ENCODE results near the gene EVI5L.

EVI5L gene

GRCh38 chr19:7829561-7830271 lies at the start of gene EVI5L:
TSS of gene EVI5L (plus strand) at chr19:7830218. CDS start at chr19:7846543, 16,325 bp downstream.
- Histone ChIP-seq H3K4me3 (ENCODE audit: low read length) (peak within 1 kb of the TSS; percentile 64; the same call in 1 of the 2 replicates), H3K27ac (ENCODE audit: low read length) (no peak within 1 kb of the TSS)
- no CpG with 5 or more reads among the region's 45 CpGs for WGBS (ENCODE audit: insufficient coverage, insufficient read length)

GRCh38 chr19:7781157-7781556 lies 48.9 kb upstream of the EVI5L start:
- Histone ChIP-seq H3K27ac (ENCODE audit: low read length) (no peak overlapping the region), H3K4me3 (ENCODE audit: low read length) (no peak overlapping the region), H3K4me1 (ENCODE audit: control insufficient read depth, insufficient read depth, low read length) (no peaks in the 10 kb centered on the region), H3K36me3 (ENCODE audit: control insufficient read depth, insufficient read depth, low read length) (no peaks in the 10 kb centered on the region), H3K9me3 (ENCODE audit: control insufficient read depth, insufficient read depth, low read length) (no peaks in the 10 kb centered on the region), H3K27me3 (ENCODE audit: control insufficient read depth, insufficient read depth, low read length) (no peaks in the 10 kb centered on the region)
- WGBS (ENCODE audit: insufficient coverage, insufficient read length): no CpG with 5 or more reads among the region's 12 CpGs
- no peak for DNase-seq (ENCODE audit: low read depth, low spot score)

More at GRCh38 chr19:7829561-7830271, at the start of gene EVI5L:
- H3K9me3 ChIP-seq (ENCODE audit: control insufficient read depth, insufficient read depth, low read length): no peaks in the 10 kb centered on the region
- no peaks in the 10 kb centered on the region for H3K27me3 ChIP-seq (ENCODE audit: control insufficient read depth, insufficient read depth, low read length)
- DNase-seq (ENCODE audit: low read depth, low spot score): peak; percentile 98
- H3K36me3 ChIP-seq (ENCODE audit: control insufficient read depth, insufficient read depth, low read length): no peaks in the 10 kb centered on the region
- H3K4me1 ChIP-seq (ENCODE audit: control insufficient read depth, insufficient read depth, low read length): peaks cover 4% of the 10 kb centered on the region; the same call in 1 of the 2 replicates

GRCh38 chr19:7783991-7784423 lies 46.0 kb upstream of the EVI5L start:
- H3K9me3 ChIP-seq (ENCODE audit: control insufficient read depth, insufficient read depth, low read length): no peaks in the 10 kb centered on the region
- H3K36me3 ChIP-seq (ENCODE audit: control insufficient read depth, insufficient read depth, low read length): no peaks in the 10 kb centered on the region
- no peak overlapping the region for H3K4me3 ChIP-seq (ENCODE audit: low read length)
- H3K4me1 ChIP-seq (ENCODE audit: control insufficient read depth, insufficient read depth, low read length): peaks cover 5% of the 10 kb centered on the region
- no peak overlapping the region for H3K27ac ChIP-seq (ENCODE audit: low read length)
- peaks cover 9% of the 10 kb centered on the region for H3K27me3 ChIP-seq (ENCODE audit: control insufficient read depth, insufficient read depth, low read length)
- no CpG with 5 or more reads among the region's 8 CpGs for WGBS (ENCODE audit: insufficient coverage, insufficient read length)
- DNase-seq (ENCODE audit: low read depth, low spot score): no peak

GRCh38 chr19:7784856-7785255 lies 45.2 kb upstream of the EVI5L start:
- Histone ChIP-seq H3K36me3 (ENCODE audit: control insufficient read depth, insufficient read depth, low read length) (no peaks in the 10 kb centered on the region), H3K9me3 (ENCODE audit: control insufficient read depth, insufficient read depth, low read length) (no peaks in the 10 kb centered on the region), H3K4me1 (ENCODE audit: control insufficient read depth, insufficient read depth, low read length) (peaks cover 6% of the 10 kb centered on the region), H3K27me3 (ENCODE audit: control insufficient read depth, insufficient read depth, low read length) (peaks cover 13% of the 10 kb centered on the region), H3K27ac (ENCODE audit: low read length) (no peak overlapping the region), H3K4me3 (ENCODE audit: low read length) (no peak overlapping the region)
- DNase-seq (ENCODE audit: low read depth, low spot score): no peak

GRCh38 chr19:7787141-7787540 lies 42.9 kb upstream of the EVI5L start:
- H3K4me3 ChIP-seq (ENCODE audit: low read length): peak overlapping the region; percentile 19; the same call in 1 of the 2 replicates
- DNase-seq (ENCODE audit: low read depth, low spot score): no peak
- WGBS (ENCODE audit: insufficient coverage, insufficient read length): no CpG with 5 or more reads among the region's 10 CpGs
- H3K4me1 ChIP-seq (ENCODE audit: control insufficient read depth, insufficient read depth, low read length): peaks cover 6% of the 10 kb centered on the region
- no peak overlapping the region for H3K27ac ChIP-seq (ENCODE audit: low read length)
- no peaks in the 10 kb centered on the region for H3K36me3 ChIP-seq (ENCODE audit: control insufficient read depth, insufficient read depth, low read length)
- H3K9me3 ChIP-seq (ENCODE audit: control insufficient read depth, insufficient read depth, low read length): no peaks in the 10 kb centered on the region
- peaks cover 13% of the 10 kb centered on the region for H3K27me3 ChIP-seq (ENCODE audit: control insufficient read depth, insufficient read depth, low read length)

GRCh38 chr19:7787602-7788177 lies 42.3 kb upstream of the EVI5L start:
- Histone ChIP-seq H3K4me3 (ENCODE audit: low read length) (peak overlapping the region; percentile 31; the same call in 1 of the 2 replicates), H3K36me3 (ENCODE audit: control insufficient read depth, insufficient read depth, low read length) (no peaks in the 10 kb centered on the region), H3K27ac (ENCODE audit: low read length) (no peak overlapping the region), H3K27me3 (ENCODE audit: control insufficient read depth, insufficient read depth, low read length) (peaks cover 13% of the 10 kb centered on the region), H3K4me1 (ENCODE audit: control insufficient read depth, insufficient read depth, low read length) (peaks cover 6% of the 10 kb centered on the region), H3K9me3 (ENCODE audit: control insufficient read depth, insufficient read depth, low read length) (no peaks in the 10 kb centered on the region)
- DNase-seq (ENCODE audit: low read depth, low spot score): no peak
- no CpG with 5 or more reads among the region's 22 CpGs for WGBS (ENCODE audit: insufficient coverage, insufficient read length)

- Histone ChIP-seq H3K4me3 (ENCODE audit: low read length) (peak overlapping the region; percentile 31; the same call in 1 of the 2 replicates), H3K36me3 (ENCODE audit: control insufficient read depth, insufficient read depth, low read length) (no peaks in the 10 kb centered on the region), H3K4me1 (ENCODE audit: control insufficient read depth, insufficient read depth, low read length) (peaks cover 6% of the 10 kb centered on the region), H3K9me3 (ENCODE audit: control insufficient read depth, insufficient read depth, low read length) (no peaks in the 10 kb centered on the region), H3K27me3 (ENCODE audit: control insufficient read depth, insufficient read depth, low read length) (peaks cover 13% of the 10 kb centered on the region), H3K27ac (ENCODE audit: low read length) (no peak overlapping the region)
- no CpG with 5 or more reads among the region's 67 CpGs for WGBS (ENCODE audit: insufficient coverage, insufficient read length)
- DNase-seq (ENCODE audit: low read depth, low spot score): no peak
Observed at GRCh38 chr19:7788178-7788932, 41.7 kb upstream of the EVI5L start.

GRCh38 chr19:7788933-7789323 lies 41.1 kb upstream of the EVI5L start:
- peak overlapping the region; percentile 31; the same call in 1 of the 2 replicates for H3K4me3 ChIP-seq (ENCODE audit: low read length)
- no CpG with 5 or more reads among the region's 23 CpGs for WGBS (ENCODE audit: insufficient coverage, insufficient read length)
- no peak for DNase-seq (ENCODE audit: low read depth, low spot score)

GRCh38 chr19:7789447-7789846 lies 40.6 kb upstream of the EVI5L start:
- Histone ChIP-seq H3K36me3 (ENCODE audit: control insufficient read depth, insufficient read depth, low read length) (no peaks in the 10 kb centered on the region), H3K27ac (ENCODE audit: low read length) (no peak overlapping the region), H3K9me3 (ENCODE audit: control insufficient read depth, insufficient read depth, low read length) (no peaks in the 10 kb centered on the region), H3K4me1 (ENCODE audit: control insufficient read depth, insufficient read depth, low read length) (peaks cover 6% of the 10 kb centered on the region), H3K27me3 (ENCODE audit: control insufficient read depth, insufficient read depth, low read length) (peaks cover 13% of the 10 kb centered on the region), H3K4me3 (ENCODE audit: low read length) (peak overlapping the region; percentile 29; the same call in 1 of the 2 replicates)
- WGBS (ENCODE audit: insufficient coverage, insufficient read length): no CpG with 5 or more reads among the region's 31 CpGs
- DNase-seq (ENCODE audit: low read depth, low spot score): no peak

More at GRCh38 chr19:7788933-7789323, 41.1 kb upstream of the EVI5L start:
- no peaks in the 10 kb centered on the region for H3K9me3 ChIP-seq (ENCODE audit: control insufficient read depth, insufficient read depth, low read length)
- no peaks in the 10 kb centered on the region for H3K36me3 ChIP-seq (ENCODE audit: control insufficient read depth, insufficient read depth, low read length)
- no peak overlapping the region for H3K27ac ChIP-seq (ENCODE audit: low read length)
- peaks cover 6% of the 10 kb centered on the region for H3K4me1 ChIP-seq (ENCODE audit: control insufficient read depth, insufficient read depth, low read length)
- peaks cover 13% of the 10 kb centered on the region for H3K27me3 ChIP-seq (ENCODE audit: control insufficient read depth, insufficient read depth, low read length)

GRCh38 chr19:7790416-7790815 lies 39.6 kb upstream of the EVI5L start:
- no peak overlapping the region for H3K27ac ChIP-seq (ENCODE audit: low read length)
- H3K4me3 ChIP-seq (ENCODE audit: low read length): no peak overlapping the region
- no peaks in the 10 kb centered on the region for H3K36me3 ChIP-seq (ENCODE audit: control insufficient read depth, insufficient read depth, low read length)
- WGBS (ENCODE audit: insufficient coverage, insufficient read length): no CpG with 5 or more reads among the region's 14 CpGs
- peaks cover 6% of the 10 kb centered on the region for H3K4me1 ChIP-seq (ENCODE audit: control insufficient read depth, insufficient read depth, low read length)
- DNase-seq (ENCODE audit: low read depth, low spot score): no peak
- H3K9me3 ChIP-seq (ENCODE audit: control insufficient read depth, insufficient read depth, low read length): no peaks in the 10 kb centered on the region
- peaks cover 13% of the 10 kb centered on the region for H3K27me3 ChIP-seq (ENCODE audit: control insufficient read depth, insufficient read depth, low read length)

Data from iPS DF 6.9 (cell line).